GM13977 (cell line): ENCODE measurements around the gene ZNF605.

Source experiments
- DNase-seq: peaks from one replicate; pipeline ENCODE4 v3.0.0; 2012; ENCODE audit warnings: low spot score
- CTCF ChIP-seq: IDR thresholded peaks from 2 replicates; pipeline ENCODE4 v1.5.1; 2012; ENCODE audit warnings: mild to moderate bottlenecking, control low read depth; ENCODE audit not compliant: insufficient read depth; ENCODE audit errors: extremely low read depth, missing control alignments
- in situ Hi-C: fragments of 300-500 bp; cut with MboI; formaldehyde crosslinking; loops from one replicate; pipeline ENCODE4 v1.12.0; 2022; ENCODE audit warnings: low sequenced_read_pairs, low pct_unique_long_range_greater_than_20kb, mixed read lengths, inconsistent platforms; ENCODE audit not compliant: unreplicated experiment

Gene ZNF605

GRCh38 chr12:132874175-132874574 lies 81.9 kb downstream of the ZNF605 start:
- TF ChIP-seq CTCF = no peak
- DNase-seq = no peak
- in situ Hi-C loops = no loop called here

GRCh38 chr12:132873724-132874123 lies 82.4 kb downstream of the ZNF605 start:
- TF ChIP-seq CTCF = no peak
- in situ Hi-C loops = no loop called here
- DNase-seq = no peak

- no peak for TF ChIP-seq CTCF
- in situ Hi-C loops = no loop called here
- no peak for DNase-seq
Measured at GRCh38 chr12:132872975-132873421, 83.1 kb downstream of the ZNF605 start.

GRCh38 chr12:132872073-132872855 lies 83.8 kb downstream of the ZNF605 start:
- DNase-seq = no peak
- no peak for TF ChIP-seq CTCF
- in situ Hi-C loops = no loop called here

GRCh38 chr12:132869551-132869950 lies 86.6 kb downstream of the ZNF605 start:
- TF ChIP-seq CTCF = no peak
- in situ Hi-C loops = no loop called here
- no peak for DNase-seq
